Activated CD4-positive, alpha-beta T cell treated with anti-CD3 and anti-CD28 coated beads for 4 hours (primary cell): Measurements from ENCODE around the gene INKA1.
A peak's percentile ranks its signal among the peaks of the same experiment; 100 is the strongest.
"Not testable (repeated sequence)": the region's sequence is repeated elsewhere in the genome, so short reads cannot be mapped to it uniquely, and the experiment has no call there.

Experiments
- DNase-seq, 2 donors: peaks; one replicate each; pipeline ENCODE4 v3.0.0-alpha.2; 2020

Gene INKA1

GRCh38 chr3:49813497-49814174 is 10.6 kb downstream of the INKA1 start, which contains the start of gene UBA7:
UBA7 (minus strand) TSS chr3:49813953; CDS start chr3:49813787, 166 bp downstream.
- peak; percentile 17 to 28 for DNase-seq

DNA sequence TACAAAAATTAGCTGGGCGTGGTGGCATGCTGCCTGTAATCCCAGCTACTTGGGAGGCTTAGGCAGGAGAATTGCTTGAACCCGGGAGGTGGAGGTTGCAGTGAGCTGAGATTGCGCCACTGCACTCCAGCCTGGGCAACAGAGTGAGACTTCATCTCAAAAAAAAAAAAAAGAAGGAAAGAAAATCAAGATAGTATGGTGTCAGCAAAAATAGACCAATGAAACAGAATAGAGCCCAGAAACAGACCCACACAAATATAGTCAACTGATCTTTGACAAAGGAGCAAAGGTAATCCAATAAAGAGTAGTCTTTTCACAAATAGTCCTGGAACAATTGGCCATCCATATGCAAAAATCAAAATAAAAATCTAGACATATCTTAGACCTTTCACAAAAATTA is 20.1 kb downstream of the INKA1 start:
- DNase-seq: not testable (repeated sequence)

GRCh38 chr3:49826016-49826415 is 23.0 kb downstream of the INKA1 start:
- no peak for DNase-seq

- no peak for DNase-seq
Measured at GRCh38 chr3:49831341-49831740, 28.3 kb downstream of the INKA1 start.

DNA sequence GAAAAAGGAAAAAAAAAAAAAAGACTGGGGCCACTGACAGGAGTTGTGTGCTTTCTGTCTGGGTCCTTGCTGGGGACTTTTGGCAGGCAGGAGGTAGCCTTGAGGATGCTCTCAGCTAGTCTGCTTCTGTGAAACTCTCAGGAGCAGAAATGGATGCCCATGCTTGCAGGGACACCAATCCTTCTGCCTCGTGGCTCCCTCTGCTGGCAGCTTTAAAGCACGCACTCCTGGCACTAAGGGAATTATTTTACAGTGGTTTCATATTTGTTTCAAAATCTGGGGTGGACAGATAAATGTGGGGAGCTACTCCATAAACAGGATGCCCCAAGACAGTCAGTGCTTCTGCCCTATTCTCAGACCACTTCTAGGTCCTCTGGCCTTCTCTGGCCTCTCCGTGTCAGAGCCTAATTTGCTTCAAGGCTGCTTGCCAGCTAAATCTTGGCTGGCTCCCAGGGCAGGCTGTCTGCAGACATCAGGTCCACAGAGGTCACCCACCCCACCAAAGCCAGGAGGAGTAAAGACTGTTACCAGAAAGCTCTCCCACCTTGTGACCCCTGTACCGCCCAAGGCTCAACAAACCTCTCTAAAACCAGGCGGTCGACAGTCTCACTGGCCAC is 36.2 kb downstream of the INKA1 start:
- DNase-seq: peak; percentile 74 to 82

GRCh38 chr3:49840388-49840787 is 37.3 kb downstream of the INKA1 start:
- no peak for DNase-seq

DNA sequence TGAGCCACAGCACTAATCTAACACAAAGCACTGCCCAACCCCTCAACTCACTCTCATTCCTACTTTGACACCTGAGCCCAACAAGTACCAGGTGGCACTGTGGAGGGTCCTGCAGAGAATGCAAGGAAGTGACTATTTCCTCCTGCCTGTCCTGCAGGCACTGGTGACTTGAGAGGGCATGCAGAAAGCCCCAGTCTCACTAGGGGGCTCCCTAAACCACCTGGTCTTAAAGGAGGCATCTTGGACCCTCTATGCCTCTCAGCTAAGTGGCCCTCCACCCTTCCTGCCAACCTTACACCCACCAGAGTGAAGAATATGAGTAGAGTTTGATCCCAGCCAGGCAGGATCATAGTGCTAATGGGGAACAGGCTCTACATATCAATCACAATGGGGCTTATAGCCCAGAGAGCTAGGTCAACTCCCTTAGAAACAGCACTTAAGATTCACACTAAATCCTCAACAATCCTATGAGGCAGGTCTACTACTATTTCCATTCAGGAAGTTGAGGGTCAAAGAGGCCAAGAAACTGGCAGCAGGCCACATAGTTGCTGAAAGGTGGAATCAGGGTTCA is 38.1 kb downstream of the INKA1 start:
- DNase-seq: no peak

DNA sequence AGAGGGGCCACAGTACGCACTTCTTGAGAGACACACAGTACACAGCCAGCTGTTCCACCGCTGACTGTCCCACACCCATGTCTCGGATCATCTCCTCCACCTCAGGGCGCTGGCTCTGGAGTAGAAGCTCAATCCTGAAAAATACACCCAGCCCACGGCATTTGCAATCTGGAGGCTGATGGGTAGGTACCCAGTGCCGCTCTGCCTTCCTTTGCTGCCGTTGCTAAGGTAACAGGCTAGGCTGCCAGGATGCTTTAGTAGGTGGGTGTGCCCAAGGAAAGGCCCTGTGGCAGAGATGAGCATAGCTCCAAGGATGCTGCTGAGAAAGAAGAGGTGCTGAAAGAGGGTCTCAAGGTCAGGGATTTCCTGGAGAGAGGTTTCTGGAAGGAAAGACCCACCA is 38.7 kb downstream of the INKA1 start:
- no peak for DNase-seq

DNA sequence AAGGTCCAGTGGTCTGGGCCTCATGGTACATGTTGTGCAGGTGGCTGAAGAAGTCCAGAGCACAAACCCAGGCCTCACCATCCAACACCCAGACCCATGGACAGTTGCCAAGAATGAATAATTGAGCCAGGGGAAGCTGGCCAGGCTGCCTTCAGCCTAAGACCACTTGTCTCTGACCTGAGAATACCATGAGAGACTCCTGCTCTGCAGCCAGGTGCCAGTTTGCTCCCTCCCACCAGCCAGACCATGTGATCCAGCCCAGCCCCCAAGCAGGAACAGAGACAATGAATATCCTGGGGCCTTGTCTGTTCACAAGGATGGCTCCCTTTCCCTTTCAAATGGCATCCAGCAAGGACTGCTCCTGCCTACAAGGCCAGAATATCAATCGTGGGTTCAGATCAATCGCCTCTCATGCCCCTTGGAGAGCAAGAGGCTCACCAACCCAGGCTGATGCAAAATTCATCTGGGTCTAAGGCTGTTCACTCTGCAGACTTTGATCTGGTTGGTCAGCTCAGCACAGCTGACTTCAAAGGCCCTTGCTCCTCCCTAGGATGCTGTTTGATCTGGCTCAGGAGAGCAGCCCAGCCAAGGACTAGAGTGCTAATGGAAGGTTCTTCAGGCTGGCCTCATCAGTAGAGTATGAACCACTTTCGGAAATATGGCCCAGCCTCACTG is 39.9 kb downstream of the INKA1 start:
- no peak for DNase-seq

GRCh38 chr3:49844464-49845183 is 41.6 kb downstream of the INKA1 start:
- no peak for DNase-seq

DNA sequence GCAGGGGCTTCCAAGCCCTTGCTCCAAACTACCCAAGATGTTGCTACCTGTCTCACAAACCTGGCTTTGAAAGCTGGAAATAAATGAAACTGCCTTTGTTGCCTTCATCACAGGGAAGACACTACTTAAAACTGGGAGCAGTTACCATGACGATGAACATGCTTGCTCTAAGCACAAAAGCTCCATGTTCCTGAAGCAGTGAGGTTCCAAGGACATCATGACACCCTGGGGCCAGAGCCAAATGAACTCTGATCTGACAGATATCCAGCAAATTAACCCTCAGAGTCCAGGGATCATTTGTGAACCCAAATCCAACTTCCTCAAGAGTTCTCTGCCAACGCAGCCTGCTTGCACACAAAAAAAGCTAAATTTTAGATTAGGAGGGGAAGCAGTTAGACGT is 42.6 kb downstream of the INKA1 start:
- no peak for DNase-seq
